Measurements from ENCODE around the gene SLC15A5.

Gene SLC15A5

GRCh38 chr12:16303939-16304338, 26.5 kb upstream of the SLC15A5 start:
- Histone ChIP-seq H3K4me3 (ENCODE audit: low read length in 2 of 2) (no peak overlapping the region), H3K27ac (replicated peaks; ENCODE audit: low read length) (no peak overlapping the region), H2BK12ac (ENCODE audit: low read length) (no peak overlapping the region), H2AK5ac (ENCODE audit: low read depth, low read length) (no peak overlapping the region), H3K4me1 (ENCODE audit: control insufficient read depth in 2 of 2, insufficient read depth in 1 of 2, low read depth in 1 of 2, low read length in 2 of 2) (peaks cover 0 to 3% of the 10 kb centered on the region in 2 donors), H3K4me2 (ENCODE audit: insufficient read depth, low read length, poor library complexity, severe bottlenecking) (no peak overlapping the region), H3K79me1 (ENCODE audit: low read depth, low read length) (no peaks in the 10 kb centered on the region), H2BK5ac (ENCODE audit: low read length) (no peak overlapping the region), H3K27me3 (ENCODE audit: control insufficient read depth in 3 of 3, insufficient read depth in 3 of 3, low read depth in 1 of 3, low read length in 3 of 3) (no peaks in the 10 kb centered on the region), H3K9ac (ENCODE audit: low read depth, low read length, poor library complexity) (no peak overlapping the region), H2AFZ (ENCODE audit: low read length) (no peak overlapping the region), H3K36me3 (replicated peaks in 1 of 2; ENCODE audit: control insufficient read depth in 2 of 2, insufficient read depth in 2 of 2, low read length in 2 of 2) (no peaks in the 10 kb centered on the region), H3K9me3 (replicated peaks in 1 of 2; ENCODE audit: control insufficient read depth in 2 of 2, insufficient read depth in 1 of 2, low read depth in 1 of 2, low read length in 2 of 2) (peaks cover 0 to under 1% of the 10 kb centered on the region in 2 donors), H3K18ac (ENCODE audit: low read length) (no peak overlapping the region), H2BK120ac (ENCODE audit: low read depth, low read length) (no peak overlapping the region), H4K91ac (ENCODE audit: low read depth, low read length, poor library complexity) (no peak overlapping the region), H3K23ac (ENCODE audit: low read depth, low read length, poor library complexity) (no peak overlapping the region), H2BK15ac (ENCODE audit: low read length) (no peak overlapping the region), H3K14ac (ENCODE audit: low read length) (no peak overlapping the region), H4K8ac (ENCODE audit: low read depth, low read length) (no peak overlapping the region), H3K4ac (ENCODE audit: low read length) (no peak overlapping the region)
- WGBS, 2 donors (ENCODE audit: extremely low coverage in 2 of 2, insufficient read length in 2 of 2, insufficient replicate concordance in 1 of 2): no CpG with 5 or more reads among the region's 2 CpGs
- DNase-seq (ENCODE audit: low spot score): no peak

- H2AFZ ChIP-seq (ENCODE audit: low read length): no peak overlapping the region
- no peak overlapping the region for H3K4me3 ChIP-seq (ENCODE audit: low read length in 2 of 2)
- no peak overlapping the region for H3K27ac ChIP-seq (replicated peaks; ENCODE audit: low read length)
- peaks cover 0 to 3% of the 10 kb centered on the region in 2 donors for H3K4me1 ChIP-seq (ENCODE audit: control insufficient read depth in 2 of 2, insufficient read depth in 1 of 2, low read depth in 1 of 2, low read length in 2 of 2)
- no CpG with 5 or more reads among the region's 7 CpGs for WGBS, 2 donors (ENCODE audit: extremely low coverage in 2 of 2, insufficient read length in 2 of 2, insufficient replicate concordance in 1 of 2)
- H4K8ac ChIP-seq (ENCODE audit: low read depth, low read length): no peak overlapping the region
- H2AK5ac ChIP-seq (ENCODE audit: low read depth, low read length): no peak overlapping the region
- no peak overlapping the region for H3K14ac ChIP-seq (ENCODE audit: low read length)
- H2BK120ac ChIP-seq (ENCODE audit: low read depth, low read length): no peak overlapping the region
- H2BK15ac ChIP-seq (ENCODE audit: low read length): no peak overlapping the region
- no peaks in the 10 kb centered on the region for H3K9me3 ChIP-seq (replicated peaks in 1 of 2; ENCODE audit: control insufficient read depth in 2 of 2, insufficient read depth in 1 of 2, low read depth in 1 of 2, low read length in 2 of 2)
- no peak overlapping the region for H3K9ac ChIP-seq (ENCODE audit: low read depth, low read length, poor library complexity)
- no peaks in the 10 kb centered on the region for H3K27me3 ChIP-seq (ENCODE audit: control insufficient read depth in 3 of 3, insufficient read depth in 3 of 3, low read depth in 1 of 3, low read length in 3 of 3)
- no peak overlapping the region for H3K4ac ChIP-seq (ENCODE audit: low read length)
- no peak overlapping the region for H2BK5ac ChIP-seq (ENCODE audit: low read length)
- H3K4me2 ChIP-seq (ENCODE audit: insufficient read depth, low read length, poor library complexity, severe bottlenecking): no peak overlapping the region
- no peak overlapping the region for H2BK12ac ChIP-seq (ENCODE audit: low read length)
- no peak overlapping the region for H4K91ac ChIP-seq (ENCODE audit: low read depth, low read length, poor library complexity)
- H3K79me1 ChIP-seq (ENCODE audit: low read depth, low read length): no peaks in the 10 kb centered on the region
- no peaks in the 10 kb centered on the region for H3K36me3 ChIP-seq (replicated peaks in 1 of 2; ENCODE audit: control insufficient read depth in 2 of 2, insufficient read depth in 2 of 2, low read length in 2 of 2)
- no peak for DNase-seq (ENCODE audit: low spot score)
- H3K23ac ChIP-seq (ENCODE audit: low read depth, low read length, poor library complexity): no peak overlapping the region
- H3K18ac ChIP-seq (ENCODE audit: low read length): no peak overlapping the region
Observed at GRCh38 chr12:16300736-16301135, 23.3 kb upstream of the SLC15A5 start.

DNA sequence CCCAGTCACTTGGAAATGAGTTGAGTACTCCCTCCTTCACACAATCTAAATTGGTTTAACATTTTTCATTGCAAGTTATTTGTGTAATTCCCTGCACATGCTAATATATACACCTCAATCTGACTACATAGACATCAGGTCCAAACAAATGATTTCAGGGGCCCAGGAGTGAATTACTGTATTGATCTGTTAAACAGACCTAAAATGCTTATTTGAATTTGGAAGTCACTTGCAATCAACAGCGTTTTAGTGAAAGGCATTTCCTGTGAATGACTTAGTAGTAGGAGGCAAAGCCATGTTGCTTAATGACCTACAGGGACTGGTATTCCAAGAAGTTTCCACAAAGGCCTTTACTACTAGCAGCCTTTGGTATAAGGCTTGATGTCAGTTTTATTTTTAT, 22.6 kb upstream of the SLC15A5 start:
- Histone ChIP-seq H2BK12ac (ENCODE audit: low read length) (no peak overlapping the region), H3K79me1 (ENCODE audit: low read depth, low read length) (no peaks in the 10 kb centered on the region), H3K9me3 (replicated peaks in 1 of 2; ENCODE audit: control insufficient read depth in 2 of 2, insufficient read depth in 1 of 2, low read depth in 1 of 2, low read length in 2 of 2) (no peaks in the 10 kb centered on the region), H2AFZ (ENCODE audit: low read length) (no peak overlapping the region), H3K14ac (ENCODE audit: low read length) (no peak overlapping the region), H2BK120ac (ENCODE audit: low read depth, low read length) (no peak overlapping the region), H2BK15ac (ENCODE audit: low read length) (no peak overlapping the region), H4K91ac (ENCODE audit: low read depth, low read length, poor library complexity) (no peak overlapping the region), H3K9ac (ENCODE audit: low read depth, low read length, poor library complexity) (no peak overlapping the region), H3K4me2 (ENCODE audit: insufficient read depth, low read length, poor library complexity, severe bottlenecking) (no peak overlapping the region), H4K8ac (ENCODE audit: low read depth, low read length) (no peak overlapping the region), H3K4ac (ENCODE audit: low read length) (no peak overlapping the region), H3K27me3 (ENCODE audit: control insufficient read depth in 3 of 3, insufficient read depth in 3 of 3, low read depth in 1 of 3, low read length in 3 of 3) (no peaks in the 10 kb centered on the region), H3K36me3 (replicated peaks in 1 of 2; ENCODE audit: control insufficient read depth in 2 of 2, insufficient read depth in 2 of 2, low read length in 2 of 2) (no peaks in the 10 kb centered on the region), H3K27ac (replicated peaks; ENCODE audit: low read length) (no peak overlapping the region), H3K18ac (ENCODE audit: low read length) (no peak overlapping the region), H3K4me3 (ENCODE audit: low read length in 2 of 2) (no peak overlapping the region), H3K23ac (ENCODE audit: low read depth, low read length, poor library complexity) (no peak overlapping the region), H2AK5ac (ENCODE audit: low read depth, low read length) (no peak overlapping the region), H2BK5ac (ENCODE audit: low read length) (no peak overlapping the region), H3K4me1 (ENCODE audit: control insufficient read depth in 2 of 2, insufficient read depth in 1 of 2, low read depth in 1 of 2, low read length in 2 of 2) (peaks cover 0 to 3% of the 10 kb centered on the region in 2 donors)
- no CpG with 5 or more reads among the region's 1 CpG for WGBS, 2 donors (ENCODE audit: extremely low coverage in 2 of 2, insufficient read length in 2 of 2, insufficient replicate concordance in 1 of 2)
- DNase-seq (ENCODE audit: low spot score): no peak

DNA sequence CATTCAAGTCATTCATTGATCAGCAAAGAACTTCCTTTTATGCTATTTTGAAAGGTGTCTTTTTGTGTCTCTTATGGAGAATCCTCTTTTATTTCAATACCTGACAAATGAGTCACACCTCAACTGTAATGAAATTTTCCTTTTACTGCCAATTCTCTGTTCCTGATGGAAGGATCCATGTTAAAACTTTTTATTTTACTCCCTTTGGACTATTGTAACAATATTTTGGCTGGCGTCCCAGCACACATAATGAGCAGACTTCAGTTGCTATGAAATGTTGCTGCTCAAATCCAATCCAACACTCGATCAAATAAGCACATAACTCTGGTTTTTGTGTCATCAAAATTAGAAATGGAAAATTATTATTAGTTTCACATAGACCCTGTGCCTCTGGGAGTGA, 21.9 kb upstream of the SLC15A5 start:
- H3K4me3 ChIP-seq (ENCODE audit: low read length in 2 of 2): no peak overlapping the region
- no peak overlapping the region for H2BK120ac ChIP-seq (ENCODE audit: low read depth, low read length)
- H3K4me2 ChIP-seq (ENCODE audit: insufficient read depth, low read length, poor library complexity, severe bottlenecking): no peak overlapping the region
- H3K18ac ChIP-seq (ENCODE audit: low read length): no peak overlapping the region
- H3K4ac ChIP-seq (ENCODE audit: low read length): no peak overlapping the region
- H3K27me3 ChIP-seq (ENCODE audit: control insufficient read depth in 3 of 3, insufficient read depth in 3 of 3, low read depth in 1 of 3, low read length in 3 of 3): no peaks in the 10 kb centered on the region
- no peak overlapping the region for H4K91ac ChIP-seq (ENCODE audit: low read depth, low read length, poor library complexity)
- H3K79me1 ChIP-seq (ENCODE audit: low read depth, low read length): no peaks in the 10 kb centered on the region
- WGBS, 2 donors (ENCODE audit: extremely low coverage in 2 of 2, insufficient read length in 2 of 2, insufficient replicate concordance in 1 of 2): no CpG with 5 or more reads among the region's 2 CpGs
- no peak overlapping the region for H3K9ac ChIP-seq (ENCODE audit: low read depth, low read length, poor library complexity)
- H3K23ac ChIP-seq (ENCODE audit: low read depth, low read length, poor library complexity): no peak overlapping the region
- H4K8ac ChIP-seq (ENCODE audit: low read depth, low read length): no peak overlapping the region
- H2BK5ac ChIP-seq (ENCODE audit: low read length): no peak overlapping the region
- H3K14ac ChIP-seq (ENCODE audit: low read length): no peak overlapping the region
- no peak for DNase-seq (ENCODE audit: low spot score)
- no peak overlapping the region for H2AFZ ChIP-seq (ENCODE audit: low read length)
- no peaks in the 10 kb centered on the region for H3K9me3 ChIP-seq (replicated peaks in 1 of 2; ENCODE audit: control insufficient read depth in 2 of 2, insufficient read depth in 1 of 2, low read depth in 1 of 2, low read length in 2 of 2)
- H3K27ac ChIP-seq (replicated peaks; ENCODE audit: low read length): no peak overlapping the region
- H2BK12ac ChIP-seq (ENCODE audit: low read length): no peak overlapping the region
- H3K36me3 ChIP-seq (replicated peaks in 1 of 2; ENCODE audit: control insufficient read depth in 2 of 2, insufficient read depth in 2 of 2, low read length in 2 of 2): no peaks in the 10 kb centered on the region
- H3K4me1 ChIP-seq (ENCODE audit: control insufficient read depth in 2 of 2, insufficient read depth in 1 of 2, low read depth in 1 of 2, low read length in 2 of 2): peaks cover 0 to 3% of the 10 kb centered on the region in 2 donors
- no peak overlapping the region for H2BK15ac ChIP-seq (ENCODE audit: low read length)
- H2AK5ac ChIP-seq (ENCODE audit: low read depth, low read length): no peak overlapping the region

All from neuronal stem cell (in vitro differentiated cells).